ENCODE data around the gene THSD4.

The THSD4 gene

GRCh38 chr15:71565631-71566160, 450.4 kb downstream of the THSD4 start:
- DNase-seq: no peak

- DNase-seq: no peak
These were observed 451.0 kb downstream of the THSD4 start for GRCh38 chr15:71566226-71566625.

- DNase-seq: no peak
These were observed 451.9 kb downstream of the THSD4 start for GRCh38 chr15:71567173-71567572.

- no peak for DNase-seq
These were observed 453.0 kb downstream of the THSD4 start for GRCh38 chr15:71568227-71568626.

- no peak for DNase-seq
These were observed 455.5 kb downstream of the THSD4 start for GRCh38 chr15:71570736-71571135.

- no peak for DNase-seq
These were observed 456.4 kb downstream of the THSD4 start for GRCh38 chr15:71571641-71572040.

- DNase-seq: no peak
These were observed 457.3 kb downstream of the THSD4 start for GRCh38 chr15:71572452-71573053.

GRCh38 chr15:71573599-71573998, 458.3 kb downstream of the THSD4 start:
- no peak for DNase-seq

- DNase-seq: peak; percentile 11
These were observed 460.3 kb downstream of the THSD4 start for GRCh38 chr15:71575474-71576045.

GRCh38 chr15:71577071-71577470, 461.8 kb downstream of the THSD4 start:
- DNase-seq: no peak

GRCh38 chr15:71581398-71581930, 466.2 kb downstream of the THSD4 start:
- DNase-seq: no peak

GRCh38 chr15:71585159-71585558, 469.9 kb downstream of the THSD4 start:
- DNase-seq: no peak

GRCh38 chr15:71586463-71586862, 471.2 kb downstream of the THSD4 start:
- no peak for DNase-seq

- no peak for DNase-seq
These were observed 473.5 kb downstream of the THSD4 start for GRCh38 chr15:71588746-71589145.

- DNase-seq: no peak
These were observed 475.8 kb downstream of the THSD4 start for GRCh38 chr15:71591057-71591456.

- no peak for DNase-seq
These were observed 476.9 kb downstream of the THSD4 start for GRCh38 chr15:71592203-71592602.

GRCh38 chr15:71595846-71596553, 480.7 kb downstream of the THSD4 start:
- DNase-seq: no peak

GRCh38 chr15:71596672-71597071, 481.4 kb downstream of the THSD4 start:
- DNase-seq: no peak

GRCh38 chr15:71597126-71597525, 481.9 kb downstream of the THSD4 start:
- no peak for DNase-seq

GRCh38 chr15:71597637-71598036, 482.4 kb downstream of the THSD4 start:
- no peak for DNase-seq

GRCh38 chr15:71598741-71599140, 483.5 kb downstream of the THSD4 start:
- no peak for DNase-seq

GRCh38 chr15:71599418-71600151, 484.3 kb downstream of the THSD4 start:
- DNase-seq: no peak

GRCh38 chr15:71600237-71600636, 485.0 kb downstream of the THSD4 start:
- no peak for DNase-seq

All from activated CD4-positive, alpha-beta T cell treated with anti-CD3 and anti-CD28 coated beads, Interleukin-10, Interleukin-2, amounts not matched to agents 100 ng/mL and 50 ng/mL, durations not matched to agents 16 hours and 8 hours (primary cell).